B cell (primary cell): ENCODE results near the gene ERI2. TPM values are rescaled to one million over a fixed set of nuclear protein-coding genes. Genes with fewer than 3 reads are reported as not detected.

Experiments used
- ATAC-seq: fragments of 200-7000 bp; cut with Tn5 transposase; one replicate; pipeline ENCODE4 v1.10.0; 2021; ENCODE audit warnings: low read depth, mild to moderate bottlenecking, moderate number of reproducible peaks, moderate library complexity
- CTCF ChIA-PET: fragments of 350-600 bp; sonication (Branson Sonifier 250); formaldehyde crosslinking; loops from one replicate; lab custom pipeline; 2021; ENCODE audit warnings: antibody characterized with exemption, inconsistent platforms; lab: Charles Lee
- POLR2A ChIA-PET: fragments of 350-600 bp; sonication (Branson Sonifier 250); formaldehyde crosslinking; loops from one replicate; lab custom pipeline; 2021; ENCODE audit warnings: antibody characterized with exemption; lab: Charles Lee
- DNase-seq: peaks from one replicate; pipeline ENCODE4 v3.0.0; 2013
- H2AFZ ChIP-seq: 2 replicates; pipeline ENCODE4 v1.6.1; 2012; ENCODE audit warnings: mild to moderate bottlenecking, low read depth, low read length; ENCODE audit not compliant: insufficient read depth, poor library complexity, severe bottlenecking
- H3K27ac ChIP-seq, 2 donors: 1 replicate in 1 of 2; 2 replicates in 1 of 2; pipeline ENCODE4 v1.5.1; 2012 to 2013; ENCODE audit warnings: low read length in 2 of 2, mild to moderate bottlenecking in 2 of 2, moderate library complexity in 1 of 2
- H3K27me3 ChIP-seq, 4 experiments: fragments of 200-600 bp in 1 of 4; sonication (generic) in 1 of 4; replicated peaks in 1 of 4; 1 replicate in 2 of 4; 2 replicates in 2 of 4; pipeline versions ENCODE4 v1.6.1 to v1.7.0; 2013 to 2016; ENCODE audit warnings: low read length in 3 of 4, mild to moderate bottlenecking in 2 of 4, mixed read lengths in 1 of 4, moderate library complexity in 1 of 4; ENCODE audit not compliant: insufficient read depth in 4 of 4, control insufficient read depth in 3 of 4; ENCODE audit errors: control extremely low read depth in 1 of 4
- H3K36me3 ChIP-seq, 2 experiments: replicated peaks in 1 of 2; 1 replicate in 1 of 2; 2 replicates in 1 of 2; pipeline versions ENCODE4 v1.6.1 to v1.7.1; 2013; ENCODE audit warnings: low read length in 1 of 2; ENCODE audit not compliant: insufficient read depth in 2 of 2, control insufficient read depth in 1 of 2; ENCODE audit errors: control extremely low read depth in 1 of 2, extremely low read depth in 1 of 2
- H3K4me1 ChIP-seq, 2 donors: fragments of 200-600 bp in 1 of 2; sonication (generic) in 1 of 2; 1 replicate in 1 of 2; 2 replicates in 1 of 2; pipeline versions ENCODE4 v1.5.1 to v1.6.1; 2013 to 2017; ENCODE audit warnings: low read length in 2 of 2; ENCODE audit not compliant: control insufficient read depth in 2 of 2, insufficient read depth in 2 of 2
- H3K4me2 ChIP-seq: replicated peaks from 2 replicates; pipeline ENCODE3; 2012; ENCODE audit warnings: mild to moderate bottlenecking, low read depth, low read length; ENCODE audit not compliant: poor library complexity, severe bottlenecking
- H3K4me3 ChIP-seq, 5 experiments: fragments of 200-600 bp in 1 of 5; sonication (generic) in 1 of 5; 1 replicate in 3 of 5; 2 replicates in 2 of 5; pipeline versions ENCODE4 v1.5.1 to v1.7.0; 2011 to 2016; ENCODE audit warnings: low read length in 4 of 5, mild to moderate bottlenecking in 4 of 5, low read depth in 2 of 5, control low read depth in 1 of 5, moderate library complexity in 1 of 5; ENCODE audit not compliant: insufficient read depth in 1 of 5; ENCODE audit errors: control extremely low read depth in 1 of 5, extremely low read depth in 1 of 5
- H3K79me2 ChIP-seq: fragments of 200-600 bp; sonication (generic); one replicate; pipeline ENCODE4 v1.6.0; 2016; ENCODE audit warnings: low read length; ENCODE audit not compliant: control insufficient read depth, insufficient read depth
- H3K9ac ChIP-seq: fragments of 200-600 bp; sonication (generic); 2 replicates; pipeline ENCODE4 v1.6.1; 2017; ENCODE audit warnings: mild to moderate bottlenecking, low read length, moderate library complexity
- H3K9me3 ChIP-seq, 3 donors: one replicate each; pipeline versions ENCODE4 v1.6.1 to v1.7.1; 2013; ENCODE audit warnings: low read length in 2 of 3; ENCODE audit not compliant: control insufficient read depth in 2 of 3, insufficient read depth in 1 of 3; ENCODE audit errors: control extremely low read depth in 1 of 3
- H4K20me1 ChIP-seq: 2 replicates; pipeline ENCODE4 v1.6.0; 2012; ENCODE audit warnings: mild to moderate bottlenecking, low read length; ENCODE audit not compliant: insufficient read depth, control insufficient read depth, poor library complexity, severe bottlenecking
- H3K27ac Mint-ChIP-seq: one replicate; pipeline ENCODE4 v1.8.0; 2021; ENCODE audit warnings: mixed read lengths
- H3K27me3 Mint-ChIP-seq: one replicate; pipeline ENCODE4 v1.8.0; 2021; ENCODE audit warnings: mixed read lengths
- H3K4me1 Mint-ChIP-seq: one replicate; pipeline ENCODE4 v1.8.0; 2021; ENCODE audit warnings: mixed read lengths
- H3K4me3 Mint-ChIP-seq: one replicate; pipeline ENCODE4 v1.8.0; 2021; ENCODE audit warnings: mixed read lengths
- H3K9me3 Mint-ChIP-seq: one replicate; pipeline ENCODE4 v1.8.0; 2022; ENCODE audit warnings: mixed read lengths; ENCODE audit not compliant: insufficient read depth
- CTCF ChIP-seq: fragments of 200-600 bp; IDR thresholded peaks from one replicate; pipeline ENCODE4 v1.8.0; 2022; ENCODE audit warnings: antibody characterized with exemption, mild to moderate bottlenecking
- EZH2 ChIP-seq: IDR thresholded peaks from 2 replicates; pipeline ENCODE4 v1.6.1; 2012; ENCODE audit warnings: borderline replicate concordance, low read depth, mild to moderate bottlenecking, moderate library complexity, low read length; ENCODE audit not compliant: insufficient read depth, poor library complexity, severe bottlenecking
- WGBS: methylation state at CpG from one replicate; pipeline ENCODE4 v1.1.5; 2013; ENCODE audit warnings: missing lambda C conversion rate; ENCODE audit not compliant: insufficient coverage; 5-methylcytosine and 5-hydroxymethylcytosine counted together
- intact Hi-C: fragments of 100-400 bp; cut with micrococcal nuclease; formaldehyde crosslinking; loops from one replicate; pipeline ENCODE4 v1.10.0; 2022
- polyA plus RNA-seq: library from polyadenylated mRNA; depleted of rRNA; stranded (reverse); fragments of >200 nt; gene quantifications from 2 replicates; pipeline ENCODE4 v1.2.3, GENCODE V29; 2012
- total RNA-seq, 2 donors: library from RNA; stranded (reverse); fragments of 120-200 nt in 1 of 2; gene quantifications; 1 replicate in 1 of 2; 2 replicates in 1 of 2; pipeline versions ENCODE4 v1.2.3 to v1.2.4, GENCODE V29; 2013 to 2022

ERI2 gene
- total and polyA plus RNA-seq, 2 donors (not counting 1 experiment from before 2014, with no cell fraction given), result 1.6 to 4.9 TPM

GRCh38 chr16:20768121-20768520, 38.2 kb downstream of the ERI2 start:
- TF ChIP-seq EZH2 (no peak), CTCF (no peak)
- ChIA-PET CTCF (no interaction called here), POLR2A (no interaction called here)
- H3K27me3 Mint-ChIP-seq, result no peaks in the 10 kb centered on the region
- H3K27ac Mint-ChIP-seq, result no peak overlapping the region
- no CpG with 5 or more reads among the region's 1 CpG for WGBS
- peaks cover 6 to 12% of the 10 kb centered on the region in 2 donors for H3K4me1 ChIP-seq
- H3K9me3 Mint-ChIP-seq, result no peaks in the 10 kb centered on the region
- H3K27me3 ChIP-seq, result no peaks in the 10 kb centered on the region
- no peak overlapping the region for H3K4me3 Mint-ChIP-seq
- H3K79me2 ChIP-seq, result no peaks in the 10 kb centered on the region
- no peak for ATAC-seq
- no peaks in the 10 kb centered on the region for H4K20me1 ChIP-seq
- H3K4me1 Mint-ChIP-seq, result peaks cover 10% of the 10 kb centered on the region
- DNase-seq, result no peak
- no peak overlapping the region for H3K4me3 ChIP-seq
- no peak overlapping the region for H3K4me2 ChIP-seq
- intact Hi-C loops, result no loop called here
- H2AFZ ChIP-seq, result no peak overlapping the region
- no peaks in the 10 kb centered on the region for H3K36me3 ChIP-seq
- H3K9ac ChIP-seq, result no peak overlapping the region
- H3K9me3 ChIP-seq, result no peaks in the 10 kb centered on the region
- H3K27ac ChIP-seq, result no peak overlapping the region

GRCh38 chr16:20767577-20767976, 38.7 kb downstream of the ERI2 start:
- ATAC-seq (no peak), DNase-seq (no peak)
- ChIA-PET CTCF (no interaction called here), POLR2A (no interaction called here)
- Mint-ChIP-seq H3K4me3 (no peak overlapping the region), H3K9me3 (no peaks in the 10 kb centered on the region), H3K27ac (no peak overlapping the region), H3K4me1 (peaks cover 13% of the 10 kb centered on the region), H3K27me3 (no peaks in the 10 kb centered on the region)
- no peak overlapping the region for H3K9ac ChIP-seq
- H4K20me1 ChIP-seq, result no peaks in the 10 kb centered on the region
- H2AFZ ChIP-seq, result no peak overlapping the region
- no peak overlapping the region for H3K27ac ChIP-seq
- no peaks in the 10 kb centered on the region for H3K79me2 ChIP-seq
- no peaks in the 10 kb centered on the region for H3K27me3 ChIP-seq
- no peak overlapping the region for H3K4me2 ChIP-seq
- intact Hi-C loops, result no loop called here
- no peaks in the 10 kb centered on the region for H3K9me3 ChIP-seq
- H3K4me3 ChIP-seq, result no peak overlapping the region
- H3K4me1 ChIP-seq, result peaks cover 10 to 15% of the 10 kb centered on the region in 2 donors
- no peak for TF ChIP-seq CTCF
- TF ChIP-seq EZH2, result no peak
- no peaks in the 10 kb centered on the region for H3K36me3 ChIP-seq
